GM21786 (cell line): Measurements from ENCODE around the gene AFDN.

ENCODE experiments used
- ATAC-seq: cut with Tn5 transposase; IDR thresholded peaks from one replicate; pipeline ENCODE4 v1.9.1; 2021; ENCODE audit not compliant: unreplicated experiment

AFDN gene

GRCh38 chr6:167946007-167946406, 119.3 kb downstream of the AFDN start:
- ATAC-seq: no peak

GRCh38 chr6:167946604-167947003, 119.9 kb downstream of the AFDN start:
- ATAC-seq: no peak

GRCh38 chr6:167947716-167948115, 121.0 kb downstream of the AFDN start:
- ATAC-seq: no peak

- ATAC-seq: no peak
These were observed 122.0 kb downstream of the AFDN start for GRCh38 chr6:167948716-167949115.

GRCh38 chr6:167949121-167949684, 122.5 kb downstream of the AFDN start:
- no peak for ATAC-seq

- no peak for ATAC-seq
These were observed 125.2 kb downstream of the AFDN start for GRCh38 chr6:167951781-167952511.

GRCh38 chr6:167952512-167952859, 125.8 kb downstream of the AFDN start:
- no peak for ATAC-seq

GRCh38 chr6:167953551-167953950, 126.8 kb downstream of the AFDN start:
- ATAC-seq: no peak

GRCh38 chr6:167954151-167954550, 127.4 kb downstream of the AFDN start:
- no peak for ATAC-seq

GRCh38 chr6:167956491-167956890, 129.8 kb downstream of the AFDN start:
- ATAC-seq: no peak

GRCh38 chr6:167956983-167957492, 130.3 kb downstream of the AFDN start:
- no peak for ATAC-seq

- no peak for ATAC-seq
These were observed 130.9 kb downstream of the AFDN start for GRCh38 chr6:167957626-167958025.

- no peak for ATAC-seq
These were observed 133.9 kb downstream of the AFDN start for GRCh38 chr6:167960579-167960978.

- ATAC-seq: no peak
These were observed 136.0 kb downstream of the AFDN start for GRCh38 chr6:167962711-167963110.

GRCh38 chr6:167963589-167964057, 136.9 kb downstream of the AFDN start:
- no peak for ATAC-seq

- ATAC-seq: no peak
These were observed 139.2 kb downstream of the AFDN start for GRCh38 chr6:167965592-167966539.

- no peak for ATAC-seq
These were observed 139.8 kb downstream of the AFDN start for GRCh38 chr6:167966540-167966905.

- no peak for ATAC-seq
These were observed 141.4 kb downstream of the AFDN start for GRCh38 chr6:167968091-167968490.

- no peak for ATAC-seq
These were observed 143.5 kb downstream of the AFDN start for GRCh38 chr6:167970230-167970629.

GRCh38 chr6:167972193-167972592, 145.5 kb downstream of the AFDN start:
- no peak for ATAC-seq

GRCh38 chr6:167973148-167973885, 146.6 kb downstream of the AFDN start:
- ATAC-seq: no peak
